22Rv1 (cell line): ENCODE data around the gene STAG3.
"Not testable (repeated sequence)": the region's sequence is repeated elsewhere in the genome, so short reads cannot be mapped to it uniquely, and the experiment has no call there.

Experiments used
- H3K27ac ChIP-seq: fragments of 450-650 bp; 2 replicates; pipeline ENCODE4 v1.5.1; 2017
- CTCF ChIP-seq: fragments of 450-650 bp; IDR thresholded peaks from 2 replicates; pipeline ENCODE4 v1.5.1; 2017; ENCODE audit warnings: mild to moderate bottlenecking
- ZFX ChIP-seq: fragments of 450-650 bp; IDR thresholded peaks from 2 replicates; pipeline ENCODE4 v1.6.1; 2017; ENCODE audit warnings: antibody characterized with exemption, borderline replicate concordance

The STAG3 gene

GRCh38 chr7:100185726-100186125 is 8.0 kb downstream of the STAG3 start:
- TF ChIP-seq ZFX = no peak
- no peak for TF ChIP-seq CTCF
- H3K27ac ChIP-seq = no peak overlapping the region

- H3K27ac ChIP-seq = no peak overlapping the region
- no peak for TF ChIP-seq CTCF
- no peak for TF ChIP-seq ZFX
These were observed 11.3 kb downstream of the STAG3 start for GRCh38 chr7:100189061-100189460.

- TF ChIP-seq CTCF = peak; percentile 57
- TF ChIP-seq ZFX = no peak
- H3K27ac ChIP-seq = no peak overlapping the region
These were observed 12.5 kb downstream of the STAG3 start for GRCh38 chr7:100190048-100190711.

- H3K27ac ChIP-seq = no peak overlapping the region
- TF ChIP-seq CTCF = no peak
- TF ChIP-seq ZFX = no peak
These were observed 14.1 kb downstream of the STAG3 start for GRCh38 chr7:100191775-100192174.

- not testable (repeated sequence) for H3K27ac ChIP-seq
These were observed 14.7 kb downstream of the STAG3 start for GRCh38 chr7:100192281-100192862.

GRCh38 chr7:100192969-100193368 is 15.3 kb downstream of the STAG3 start:
- no peak overlapping the region for H3K27ac ChIP-seq
- no peak for TF ChIP-seq CTCF
- no peak for TF ChIP-seq ZFX

- TF ChIP-seq CTCF (no peak), ZFX (no peak)
- no peak overlapping the region for H3K27ac ChIP-seq
These were observed 17.5 kb downstream of the STAG3 start for GRCh38 chr7:100195222-100195621.

- H3K27ac ChIP-seq = not testable (repeated sequence)
These were observed 18.2 kb downstream of the STAG3 start for GRCh38 chr7:100195901-100196322.
